BLaER1 (cell line): ENCODE measurements around the gene RPS6KA5.
"Not testable (repeated sequence)": the region's sequence is repeated elsewhere in the genome, so short reads cannot be mapped to it uniquely, and the experiment has no call there.

Source experiments
- H3K27ac ChIP-seq: shearing (Covaris generic); formaldehyde crosslinking; 2 replicates; pipeline ENCODE4 v1.8.1; 2022
- H3K27me3 ChIP-seq: shearing (Covaris generic); formaldehyde crosslinking; 2 replicates; pipeline ENCODE4 v1.8.1; 2022
- H3K36me3 ChIP-seq: shearing (Covaris generic); formaldehyde crosslinking; 2 replicates; pipeline ENCODE4 v1.8.1; 2022
- H3K4me1 ChIP-seq: shearing (Covaris generic); formaldehyde crosslinking; 2 replicates; pipeline ENCODE4 v1.8.1; 2022
- H3K4me2 ChIP-seq: shearing (Covaris generic); formaldehyde crosslinking; 2 replicates; pipeline ENCODE4 v1.8.1; 2022
- H3K4me3 ChIP-seq: shearing (Covaris generic); formaldehyde crosslinking; 2 replicates; pipeline ENCODE4 v1.8.1; 2022
- H3K9ac ChIP-seq: shearing (Covaris generic); formaldehyde crosslinking; 2 replicates; pipeline ENCODE4 v1.8.1; 2022
- H3K9me3 ChIP-seq: shearing (Covaris generic); formaldehyde crosslinking; 2 replicates; pipeline ENCODE4 v1.8.1; 2022
- H4K20me1 ChIP-seq: shearing (Covaris generic); formaldehyde crosslinking; 2 replicates; pipeline ENCODE4 v1.8.1; 2022
- Cebpa-rat ChIP-seq: shearing (Covaris generic); IDR thresholded peaks from 2 replicates; pipeline ENCODE4 v1.8.1; 2022

RPS6KA5 gene

DNA sequence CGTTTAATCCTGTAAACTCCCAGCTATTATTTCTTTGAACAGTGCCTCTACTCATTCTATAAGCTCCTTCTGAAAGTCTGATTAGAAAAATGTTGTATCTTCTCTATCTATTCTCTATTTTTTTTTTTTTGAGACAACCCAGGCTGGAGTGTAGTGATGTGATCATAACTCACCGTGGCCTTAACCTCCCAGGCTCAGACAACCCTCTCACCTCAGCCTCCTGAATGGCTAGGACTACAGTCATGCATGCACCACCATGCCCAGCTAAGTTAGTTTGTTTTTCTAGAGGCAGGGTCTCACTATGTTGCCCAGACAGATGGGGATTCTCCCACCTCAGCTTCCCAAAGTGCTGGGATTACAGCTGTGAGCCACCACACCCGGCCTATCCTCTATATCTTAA, 66.6 kb downstream of the RPS6KA5 start:
- H3K4me3 ChIP-seq = no peak overlapping the region
- no peaks in the 10 kb centered on the region for H3K27me3 ChIP-seq

DNA sequence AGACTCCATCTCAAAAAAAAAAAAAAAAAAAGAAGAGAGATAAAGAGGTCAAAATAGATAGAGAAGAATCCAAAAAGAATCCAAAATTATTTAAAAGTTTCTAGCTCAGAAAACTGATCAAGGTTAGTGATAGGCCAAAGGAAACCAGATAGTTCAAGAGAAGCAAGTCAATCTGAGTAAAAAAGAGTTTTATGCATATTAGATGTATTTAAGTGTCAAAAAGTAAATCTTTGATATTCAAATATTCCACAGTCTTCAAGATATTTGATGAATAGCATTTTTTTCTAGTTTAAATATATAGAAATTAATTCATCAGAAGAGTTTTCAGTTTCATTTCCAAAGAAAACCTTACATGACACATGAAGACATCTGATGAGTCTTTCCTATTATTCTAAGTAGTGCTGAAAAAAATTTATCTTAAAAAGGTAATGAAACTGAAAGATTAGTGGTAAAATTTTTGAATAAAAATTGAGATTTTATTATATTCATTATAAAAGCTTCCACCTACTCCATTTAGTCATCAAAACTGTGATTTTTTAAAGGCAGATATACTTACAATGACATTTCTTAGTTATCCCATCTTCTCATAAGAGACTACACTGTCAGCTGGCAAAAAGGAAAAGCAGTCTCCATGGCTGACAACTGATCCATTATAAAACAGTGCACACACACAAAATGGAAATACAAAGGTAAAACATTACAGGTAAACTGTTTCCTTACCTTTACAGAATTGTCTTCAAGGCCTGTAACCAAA, 68.6 kb downstream of the RPS6KA5 start:
- Histone ChIP-seq H3K4me1 (no peaks in the 10 kb centered on the region), H3K4me3 (no peak overlapping the region), H4K20me1 (no peaks in the 10 kb centered on the region), H3K27me3 (no peaks in the 10 kb centered on the region), H3K9ac (no peak overlapping the region), H3K4me2 (no peak overlapping the region), H3K27ac (no peak overlapping the region), H3K9me3 (no peaks in the 10 kb centered on the region), H3K36me3 (no peaks in the 10 kb centered on the region)
- TF ChIP-seq Cebpa-rat = no peak

More for the DNA sequence above, 66.6 kb downstream of the RPS6KA5 start:
- no peak for TF ChIP-seq Cebpa-rat
- Histone ChIP-seq H3K4me1 (no peaks in the 10 kb centered on the region), H3K9me3 (no peaks in the 10 kb centered on the region), H3K27ac (no peak overlapping the region), H3K9ac (no peak overlapping the region), H3K36me3 (peaks cover 3% of the 10 kb centered on the region; the same call in 1 of the 2 replicates), H4K20me1 (no peaks in the 10 kb centered on the region), H3K4me2 (no peak overlapping the region)

GRCh38 chr14:90990141-90990540, 70.3 kb downstream of the RPS6KA5 start:
- H3K9me3 ChIP-seq = no peaks in the 10 kb centered on the region
- H3K9ac ChIP-seq = no peak overlapping the region
- no peak overlapping the region for H3K4me2 ChIP-seq
- TF ChIP-seq Cebpa-rat = no peak
- H4K20me1 ChIP-seq = no peaks in the 10 kb centered on the region
- no peaks in the 10 kb centered on the region for H3K4me1 ChIP-seq
- H3K36me3 ChIP-seq = no peaks in the 10 kb centered on the region
- H3K4me3 ChIP-seq = no peak overlapping the region
- no peak overlapping the region for H3K27ac ChIP-seq
- no peaks in the 10 kb centered on the region for H3K27me3 ChIP-seq

DNA sequence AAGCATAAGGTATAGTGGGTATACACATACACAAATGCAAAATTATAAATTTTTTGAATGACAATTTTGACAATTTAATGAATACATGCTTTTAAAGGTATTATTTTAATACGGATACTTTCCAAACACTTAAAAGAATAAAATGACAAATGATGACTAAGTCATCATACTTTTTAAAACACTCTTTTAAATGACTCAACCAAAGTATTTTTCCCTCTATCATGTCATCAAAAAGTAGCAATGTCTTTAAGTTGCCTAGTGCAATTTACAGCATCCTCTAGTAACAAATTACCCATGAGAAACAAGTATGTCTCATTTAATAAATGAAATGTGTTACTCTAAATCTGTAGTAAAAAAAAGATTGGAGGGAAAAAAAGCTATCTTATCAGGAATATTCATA, 73.3 kb downstream of the RPS6KA5 start:
- no peaks in the 10 kb centered on the region for H3K9me3 ChIP-seq
- no peak overlapping the region for H3K9ac ChIP-seq
- no peak overlapping the region for H3K27ac ChIP-seq
- no peaks in the 10 kb centered on the region for H3K36me3 ChIP-seq
- H3K27me3 ChIP-seq = no peaks in the 10 kb centered on the region
- H3K4me1 ChIP-seq = no peaks in the 10 kb centered on the region
- no peak for TF ChIP-seq Cebpa-rat
- H3K4me2 ChIP-seq = no peak overlapping the region
- H4K20me1 ChIP-seq = no peaks in the 10 kb centered on the region
- H3K4me3 ChIP-seq = no peak overlapping the region

- H4K20me1 ChIP-seq = no peaks in the 10 kb centered on the region
- H3K4me3 ChIP-seq = no peak overlapping the region
- H3K27ac ChIP-seq = no peak overlapping the region
- no peak for TF ChIP-seq Cebpa-rat
- no peaks in the 10 kb centered on the region for H3K36me3 ChIP-seq
- no peaks in the 10 kb centered on the region for H3K4me1 ChIP-seq
- no peaks in the 10 kb centered on the region for H3K27me3 ChIP-seq
- no peak overlapping the region for H3K4me2 ChIP-seq
- no peak overlapping the region for H3K9ac ChIP-seq
- no peaks in the 10 kb centered on the region for H3K9me3 ChIP-seq
These were observed 73.9 kb downstream of the RPS6KA5 start for GRCh38 chr14:90986510-90986909.

GRCh38 chr14:90985601-90986242, 74.7 kb downstream of the RPS6KA5 start:
- no peaks in the 10 kb centered on the region for H3K9me3 ChIP-seq
- no peaks in the 10 kb centered on the region for H4K20me1 ChIP-seq
- H3K4me3 ChIP-seq = no peak overlapping the region
- no peak overlapping the region for H3K27ac ChIP-seq
- no peak overlapping the region for H3K4me2 ChIP-seq
- H3K4me1 ChIP-seq = no peaks in the 10 kb centered on the region
- H3K9ac ChIP-seq = no peak overlapping the region
- no peaks in the 10 kb centered on the region for H3K27me3 ChIP-seq
- no peaks in the 10 kb centered on the region for H3K36me3 ChIP-seq
- TF ChIP-seq Cebpa-rat = no peak

- Histone ChIP-seq H3K9ac (no peak overlapping the region), H3K27me3 (no peaks in the 10 kb centered on the region), H3K4me2 (no peak overlapping the region), H3K36me3 (no peaks in the 10 kb centered on the region), H3K27ac (no peak overlapping the region), H4K20me1 (no peaks in the 10 kb centered on the region), H3K4me1 (no peaks in the 10 kb centered on the region), H3K4me3 (no peak overlapping the region), H3K9me3 (no peaks in the 10 kb centered on the region)
- no peak for TF ChIP-seq Cebpa-rat
These were observed 76.9 kb downstream of the RPS6KA5 start for GRCh38 chr14:90983560-90983959.

GRCh38 chr14:90981636-90982035, 78.8 kb downstream of the RPS6KA5 start:
- H3K4me1 ChIP-seq = no peaks in the 10 kb centered on the region
- no peak overlapping the region for H3K4me2 ChIP-seq
- no peaks in the 10 kb centered on the region for H4K20me1 ChIP-seq
- H3K36me3 ChIP-seq = peaks cover 9% of the 10 kb centered on the region; the same call in 1 of the 2 replicates
- no peaks in the 10 kb centered on the region for H3K9me3 ChIP-seq
- no peak for TF ChIP-seq Cebpa-rat
- no peak overlapping the region for H3K4me3 ChIP-seq
- H3K27ac ChIP-seq = no peak overlapping the region
- H3K9ac ChIP-seq = no peak overlapping the region
- no peaks in the 10 kb centered on the region for H3K27me3 ChIP-seq

- H3K27me3 ChIP-seq, H3K27ac ChIP-seq, H3K9me3 ChIP-seq, H3K9ac ChIP-seq, H3K36me3 ChIP-seq, H4K20me1 ChIP-seq, H3K4me1 ChIP-seq, H3K4me2 ChIP-seq, H3K4me3 ChIP-seq: not testable (repeated sequence)
These were observed 79.8 kb downstream of the RPS6KA5 start for GRCh38 chr14:90980636-90981035.

GRCh38 chr14:90979515-90979914, 80.9 kb downstream of the RPS6KA5 start:
- no peak overlapping the region for H3K27ac ChIP-seq
- no peaks in the 10 kb centered on the region for H4K20me1 ChIP-seq
- H3K4me3 ChIP-seq = no peak overlapping the region
- H3K9ac ChIP-seq = no peak overlapping the region
- no peaks in the 10 kb centered on the region for H3K27me3 ChIP-seq
- H3K36me3 ChIP-seq = peaks cover 9% of the 10 kb centered on the region; the same call in 1 of the 2 replicates
- H3K4me1 ChIP-seq = no peaks in the 10 kb centered on the region
- no peak overlapping the region for H3K4me2 ChIP-seq
- no peaks in the 10 kb centered on the region for H3K9me3 ChIP-seq
- no peak for TF ChIP-seq Cebpa-rat
